Gastroesophageal sphincter (tissue), 4 donors: ENCODE results near the gene ATG14. TPM values are rescaled to one million over a fixed set of nuclear protein-coding genes. Genes with fewer than 3 reads are reported as not detected.
"Not testable (repeated sequence)": the region's sequence is repeated elsewhere in the genome, so short reads cannot be mapped to it uniquely, and the experiment has no call there.

Experiments used
- ATAC-seq: fragments of 150-250 bp; one replicate; pipeline ENCODE4 v1.9.1; 2016; ENCODE audit warnings: mild to moderate bottlenecking, moderate library complexity
- H3K27ac ChIP-seq, 4 donors: fragments of 200-600 bp; sonication (generic) in 3 of 4; 1 replicate in 3 of 4; 2 replicates in 1 of 4; pipeline ENCODE4 v1.5.1; 2016 to 2019
- H3K27me3 ChIP-seq: fragments of 200-600 bp; sonication (generic); one replicate; pipeline ENCODE4 v1.5.1; 2019
- H3K36me3 ChIP-seq, 2 donors: fragments of 200-600 bp; sonication (generic); one replicate each; pipeline ENCODE4 v1.5.1; 2019; ENCODE audit warnings: control low read depth in 1 of 2
- H3K4me1 ChIP-seq, 3 donors: fragments of 200-600 bp; sonication (generic); 1 replicate in 2 of 3; 2 replicates in 1 of 3; pipeline ENCODE4 v1.5.1; 2016 to 2019; ENCODE audit warnings: control low read depth in 2 of 3
- H3K4me3 ChIP-seq, 2 donors: fragments of 200-600 bp; sonication (generic); one replicate each; pipeline ENCODE4 v1.5.1; 2019; ENCODE audit warnings: mild to moderate bottlenecking in 1 of 2, moderate library complexity in 1 of 2
- H3K9me3 ChIP-seq, 3 donors: fragments of 200-600 bp; sonication (generic); one replicate each; pipeline ENCODE4 v1.5.1; 2017 to 2019; ENCODE audit warnings: control low read depth in 2 of 3
- EP300 ChIP-seq: sonication (generic); formaldehyde crosslinking; IDR thresholded peaks from one replicate; pipeline ENCODE4 v1.6.1; 2017; ENCODE audit warnings: antibody characterized with exemption, mild to moderate bottlenecking
- POLR2A ChIP-seq, 2 donors: fragments of 450-650 bp; IDR thresholded peaks; one replicate each; pipeline ENCODE4 v1.6.1; 2017; ENCODE audit warnings: antibody characterized with exemption in 2 of 2, mild to moderate bottlenecking in 2 of 2, moderate library complexity in 1 of 2
- POLR2AphosphoS5 ChIP-seq: sonication (generic); formaldehyde crosslinking; IDR thresholded peaks from one replicate; pipeline ENCODE4 v1.6.1; 2017; ENCODE audit warnings: antibody characterized with exemption
- WGBS, 2 donors: methylation state at CpG; one replicate each; pipeline ENCODE4 v1.1.5; 2018; ENCODE audit warnings: low coverage in 1 of 2; 5-methylcytosine and 5-hydroxymethylcytosine counted together
- total RNA-seq, 4 donors: library from RNA; depleted of rRNA; stranded (reverse); fragments of >200 nt; gene quantifications; one replicate each; pipeline ENCODE4 v1.1.0, GENCODE V29; 2016
- TF ChIP-seq, protein P1 (sequence below), 4 experiments: fragments of 200-600 bp in 2 of 4; fragments of 450-650 bp in 2 of 4; sonication (generic) in 1 of 4; IDR thresholded peaks; one replicate each; pipeline ENCODE4 v1.5.1; 2017 to 2019; ENCODE audit warnings: antibody characterized with exemption in 4 of 4, mild to moderate bottlenecking in 2 of 4, moderate library complexity in 2 of 4

ATG14 gene
- total RNA-seq, 4 donors from 2014 or later: 16.4 to 29.9 (median 18.1) TPM

DNA sequence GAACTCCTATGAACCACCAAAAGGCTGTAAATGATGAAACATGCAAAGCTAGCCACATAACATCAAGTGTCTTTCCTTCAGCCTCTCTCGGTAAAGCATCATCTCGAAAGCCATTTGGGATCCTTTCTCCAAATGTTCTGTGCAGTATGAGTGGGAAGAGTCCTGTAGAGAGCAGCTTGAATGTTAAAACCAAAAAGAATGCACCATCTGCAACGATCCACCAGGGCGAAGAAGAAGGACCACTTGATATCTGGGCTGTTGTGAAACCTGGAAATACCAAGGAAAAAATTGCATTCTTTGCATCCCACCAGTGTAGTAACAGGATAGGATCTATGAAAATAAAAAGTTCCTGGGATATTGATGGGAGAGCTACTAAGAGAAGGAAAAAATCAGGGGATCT is 61.2 kb downstream of the ATG14 start:
- no peak overlapping the region for H3K4me3 ChIP-seq
- ATAC-seq: no peak
- peaks cover 0 to 27% (median 0%) of the 10 kb centered on the region in 3 donors for H3K4me1 ChIP-seq
- WGBS, 2 donors: 89 to 100% methylated on average over 1 to 4 of the region's 4 CpGs
- H3K36me3 ChIP-seq: peaks cover 0 to 38% of the 10 kb centered on the region in 2 donors
- H3K27me3 ChIP-seq: no peaks in the 10 kb centered on the region
- no peak overlapping the region for H3K27ac ChIP-seq
- H3K9me3 ChIP-seq: no peaks in the 10 kb centered on the region
- TF ChIP-seq EP300: no peak
- TF ChIP-seq, protein P1, sequence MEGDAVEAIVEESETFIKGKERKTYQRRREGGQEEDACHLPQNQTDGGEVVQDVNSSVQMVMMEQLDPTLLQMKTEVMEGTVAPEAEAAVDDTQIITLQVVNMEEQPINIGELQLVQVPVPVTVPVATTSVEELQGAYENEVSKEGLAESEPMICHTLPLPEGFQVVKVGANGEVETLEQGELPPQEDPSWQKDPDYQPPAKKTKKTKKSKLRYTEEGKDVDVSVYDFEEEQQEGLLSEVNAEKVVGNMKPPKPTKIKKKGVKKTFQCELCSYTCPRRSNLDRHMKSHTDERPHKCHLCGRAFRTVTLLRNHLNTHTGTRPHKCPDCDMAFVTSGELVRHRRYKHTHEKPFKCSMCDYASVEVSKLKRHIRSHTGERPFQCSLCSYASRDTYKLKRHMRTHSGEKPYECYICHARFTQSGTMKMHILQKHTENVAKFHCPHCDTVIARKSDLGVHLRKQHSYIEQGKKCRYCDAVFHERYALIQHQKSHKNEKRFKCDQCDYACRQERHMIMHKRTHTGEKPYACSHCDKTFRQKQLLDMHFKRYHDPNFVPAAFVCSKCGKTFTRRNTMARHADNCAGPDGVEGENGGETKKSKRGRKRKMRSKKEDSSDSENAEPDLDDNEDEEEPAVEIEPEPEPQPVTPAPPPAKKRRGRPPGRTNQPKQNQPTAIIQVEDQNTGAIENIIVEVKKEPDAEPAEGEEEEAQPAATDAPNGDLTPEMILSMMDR (IDR thresholded peaks at IDR 0.05): no peak
- no peak for TF ChIP-seq POLR2AphosphoS5
- no peak for TF ChIP-seq POLR2A (IDR thresholded peaks at IDR 0.05)

DNA sequence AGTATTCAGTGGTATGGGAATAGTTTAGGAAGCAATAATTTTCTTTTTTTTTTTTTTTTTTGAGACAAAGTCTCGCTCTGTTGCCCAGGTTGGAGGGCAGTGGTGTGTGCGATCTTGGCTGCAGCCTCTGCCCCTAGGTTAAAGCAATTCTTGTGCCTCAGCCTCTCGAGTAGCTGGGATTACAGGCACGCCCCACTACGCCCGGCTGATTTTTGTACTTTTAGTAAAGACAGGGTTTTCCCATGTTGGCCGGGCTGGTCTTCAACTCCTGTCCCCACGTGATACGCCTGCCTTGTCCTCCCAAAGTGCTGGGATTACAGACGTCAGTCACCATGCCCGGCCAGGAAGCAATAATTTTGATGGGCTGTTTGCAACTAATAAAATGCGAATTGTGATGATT is 62.1 kb downstream of the ATG14 start:
- no peak for ATAC-seq
- Histone ChIP-seq H3K9me3 (no peaks in the 10 kb centered on the region), H3K27me3 (no peaks in the 10 kb centered on the region), H3K4me3 (no peak overlapping the region), H3K27ac (no peak overlapping the region), H3K4me1 (peaks cover 0 to 23% (median 0%) of the 10 kb centered on the region in 3 donors), H3K36me3 (peaks cover 0 to 31% of the 10 kb centered on the region in 2 donors)
- no peak for TF ChIP-seq POLR2A (IDR thresholded peaks at IDR 0.05)
- TF ChIP-seq POLR2AphosphoS5: no peak
- TF ChIP-seq EP300: no peak
- TF ChIP-seq, protein P1 (IDR thresholded peaks at IDR 0.05): no peak
- WGBS, 2 donors: 85 to 86% methylated on average over 4 to 12 of the region's 12 CpGs

DNA sequence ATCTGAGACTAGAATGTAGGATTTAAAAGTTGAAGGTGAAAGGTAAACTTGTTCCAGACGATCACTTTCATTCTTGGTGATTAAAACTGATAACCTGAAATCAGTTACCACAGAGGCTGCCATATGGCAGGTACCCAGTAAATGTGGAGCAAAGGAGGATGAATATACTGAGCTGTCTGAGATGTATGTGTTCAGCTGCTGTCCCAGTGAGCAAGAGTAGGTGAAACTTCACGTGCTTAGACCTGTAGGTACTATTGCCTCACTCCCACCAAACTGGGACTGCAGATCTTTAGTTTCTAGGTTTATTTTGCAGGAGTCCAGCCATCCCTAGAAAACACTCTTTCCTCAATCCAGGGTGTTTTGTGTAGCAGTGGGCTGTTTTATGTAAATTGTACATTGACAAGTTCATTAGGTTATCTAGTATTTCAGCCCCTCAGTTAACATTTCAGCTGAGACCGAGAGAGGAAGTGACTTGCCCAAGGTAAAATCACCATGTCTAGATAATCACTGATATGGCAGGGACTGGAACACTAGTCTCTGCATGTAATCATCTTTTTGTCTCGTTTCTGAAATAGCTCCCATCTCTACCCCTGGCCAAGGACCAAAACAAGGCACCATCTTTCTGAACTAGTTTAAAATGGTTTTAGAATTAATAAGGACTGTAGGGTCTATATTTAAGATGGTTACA is 62.7 kb downstream of the ATG14 start:
- Histone ChIP-seq H3K36me3 (peaks cover 0 to 30% of the 10 kb centered on the region in 2 donors), H3K4me3 (no peak overlapping the region), H3K9me3 (no peaks in the 10 kb centered on the region), H3K27me3 (no peaks in the 10 kb centered on the region), H3K27ac (no peak overlapping the region), H3K4me1 (peaks cover 0 to 21% (median 0%) of the 10 kb centered on the region in 3 donors)
- no peak for ATAC-seq
- TF ChIP-seq, protein P1 (IDR thresholded peaks at IDR 0.05): no peak
- no peak for TF ChIP-seq POLR2A (IDR thresholded peaks at IDR 0.05)
- no peak for TF ChIP-seq EP300
- no peak for TF ChIP-seq POLR2AphosphoS5
- 48 to 76% methylated on average over 4 of the region's 4 CpGs for WGBS, 2 donors

DNA sequence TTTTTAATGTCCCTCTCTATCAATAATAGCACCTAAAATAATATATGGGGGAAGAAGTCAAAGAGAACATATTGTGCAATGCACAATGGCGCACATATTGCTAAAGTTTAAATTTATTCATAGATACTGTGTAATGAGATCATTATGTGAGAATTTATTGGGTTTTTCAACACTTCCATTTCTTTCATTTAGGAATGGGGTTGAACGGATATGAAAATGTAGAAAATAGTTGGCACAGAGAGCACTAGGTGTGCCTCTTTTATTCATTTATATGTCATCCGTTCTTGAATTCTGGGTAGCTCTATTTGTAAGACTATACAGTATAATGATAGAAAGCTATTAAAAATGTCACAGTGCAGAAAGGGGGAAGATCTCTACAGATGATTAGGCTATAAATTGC is 63.9 kb downstream of the ATG14 start:
- ATAC-seq: no peak
- H3K36me3 ChIP-seq: peaks cover 0 to 26% of the 10 kb centered on the region in 2 donors
- H3K4me3 ChIP-seq: no peak overlapping the region
- H3K27me3 ChIP-seq: no peaks in the 10 kb centered on the region
- H3K4me1 ChIP-seq: peaks cover 0 to 21% (median 0%) of the 10 kb centered on the region in 3 donors
- no peak for TF ChIP-seq EP300
- TF ChIP-seq POLR2A (IDR thresholded peaks at IDR 0.05): no peak
- no peak for TF ChIP-seq POLR2AphosphoS5
- TF ChIP-seq, protein P1 (IDR thresholded peaks at IDR 0.05): no peak
- no peaks in the 10 kb centered on the region for H3K9me3 ChIP-seq
- 81 to 90% methylated on average over 3 of the region's 3 CpGs for WGBS, 2 donors
- H3K27ac ChIP-seq: no peak overlapping the region

DNA sequence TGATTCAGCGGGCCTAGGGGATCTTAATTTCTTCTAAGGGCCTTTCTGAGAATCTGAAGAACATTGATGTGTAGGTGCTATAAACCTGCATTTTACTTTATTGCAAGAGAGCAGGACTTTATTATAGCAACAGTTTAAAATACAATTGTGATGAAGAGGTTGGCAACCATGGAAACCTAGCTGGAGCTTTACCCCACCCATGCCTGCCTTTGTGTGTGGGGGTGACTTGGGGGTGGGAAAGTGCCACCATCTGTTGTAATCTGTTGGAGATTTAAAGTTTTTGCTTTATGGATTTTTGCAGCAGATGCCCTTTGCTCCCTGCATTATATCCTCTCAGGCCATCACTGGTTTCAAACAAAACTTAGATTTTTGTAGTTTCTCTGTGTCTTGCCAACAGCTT is 64.6 kb downstream of the ATG14 start:
- Histone ChIP-seq H3K36me3 (peaks cover 0 to 19% of the 10 kb centered on the region in 2 donors), H3K27ac (no peak overlapping the region), H3K9me3 (no peaks in the 10 kb centered on the region), H3K4me1 (peaks cover 0 to 21% (median 0%) of the 10 kb centered on the region in 3 donors), H3K4me3 (no peak overlapping the region), H3K27me3 (no peaks in the 10 kb centered on the region)
- no peak for ATAC-seq
- WGBS, 2 donors: 100% methylated on average over 1 of the region's 1 CpG; no CpG with 5 or more reads in 1 of the 2 donors
- TF ChIP-seq, protein P1 (IDR thresholded peaks at IDR 0.05): no peak
- no peak for TF ChIP-seq POLR2A (IDR thresholded peaks at IDR 0.05)
- no peak for TF ChIP-seq EP300
- no peak for TF ChIP-seq POLR2AphosphoS5

DNA sequence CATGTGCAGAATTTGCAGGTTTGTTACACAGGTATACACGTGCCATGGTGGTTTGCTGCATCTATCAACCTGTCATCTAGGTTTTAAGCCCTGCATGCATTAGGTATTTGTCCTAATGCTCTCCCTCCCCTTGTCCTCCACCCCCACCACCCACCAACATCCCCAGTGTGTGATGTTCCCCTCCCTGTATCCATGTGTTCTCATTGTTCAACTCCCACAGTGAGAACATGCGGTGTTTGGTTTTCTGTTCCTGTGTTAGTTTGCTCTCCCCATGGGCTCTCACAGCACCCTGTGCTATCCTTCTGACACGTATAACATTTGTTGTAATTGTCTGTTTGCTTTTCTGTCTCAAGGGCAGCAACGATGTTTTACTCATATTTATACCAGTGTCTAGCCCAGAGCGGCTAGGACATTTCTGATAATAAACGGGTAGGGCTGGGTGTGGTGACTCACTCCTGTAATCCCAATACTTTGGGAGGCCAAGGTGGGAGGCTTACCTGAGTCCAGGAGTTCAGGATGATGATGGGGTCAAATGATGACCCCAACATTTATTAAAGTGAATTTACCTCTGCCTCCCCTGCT is 67.0 kb downstream of the ATG14 start:
- 97 to 100% methylated on average over 3 to 5 of the region's 6 CpGs for WGBS, 2 donors
- not testable (repeated sequence) for H3K9me3 ChIP-seq, H3K4me3 ChIP-seq, ATAC-seq, H3K36me3 ChIP-seq, H3K27me3 ChIP-seq, H3K27ac ChIP-seq
- H3K4me1 ChIP-seq: peaks cover 0 to 42% (median 0%) of the 10 kb centered on the region in 3 donors
